ENCODE measurements around the gene AOPEP. TPM values are rescaled to one million over a fixed set of nuclear protein-coding genes. Genes with fewer than 3 reads are reported as not detected.

AOPEP gene
- total and polyA plus RNA-seq, 2 of the 13 experiments (the other 11 are each of a cell fraction or from before 2014, with no cell fraction given): 22.2 to 41.6 TPM

- TF ChIP-seq SRSF9 (IDR thresholded peaks at IDR 0.05; ENCODE audit: borderline replicate concordance, insufficient read depth, low read depth, low read length, poor library complexity, severe bottlenecking) (no peak), SMYD3 (CRISPR knock-in tag; IDR thresholded peaks at IDR 0.05) (peak; percentile 32; the same call in 1 of the 2 replicates), EZH2 (conservative IDR thresholded peaks at IDR 0.05; ENCODE audit: low read depth, low read length) (no peak), JDP2 (CRISPR knock-in tag; IDR thresholded peaks at IDR 0.05; ENCODE audit: borderline replicate concordance) (no peak), TRAFD1 (CRISPR knock-in tag; IDR thresholded peaks at IDR 0.05; ENCODE audit: borderline replicate concordance) (no peak), ZNF577 (CRISPR knock-in tag; IDR thresholded peaks at IDR 0.05; ENCODE audit: borderline replicate concordance, low read depth) (no peak), ZBTB37 (CRISPR knock-in tag; IDR thresholded peaks at IDR 0.05) (peak; percentile 77), ZBED4 (CRISPR knock-in tag; IDR thresholded peaks at IDR 0.05; ENCODE audit: borderline replicate concordance) (no peak), ZNF839 (CRISPR knock-in tag; IDR thresholded peaks at IDR 0.05; ENCODE audit: borderline replicate concordance) (no peak), ZC3H13 (CRISPR knock-in tag; IDR thresholded peaks at IDR 0.05) (peak; percentile 42; the same call in 1 of the 2 replicates), FIP1L1 (IDR thresholded peaks at IDR 0.05; ENCODE audit: borderline replicate concordance, insufficient read depth, low read depth, low read length) (no peak), ZNF747 (CRISPR knock-in tag; IDR thresholded peaks at IDR 0.05; ENCODE audit: borderline replicate concordance) (no peak), ZNF674 (CRISPR knock-in tag; IDR thresholded peaks at IDR 0.05; ENCODE audit: low read depth) (no peak), ZNF382 (CRISPR knock-in tag; IDR thresholded peaks at IDR 0.05; ENCODE audit: borderline replicate concordance) (no peak), NAIF1 (CRISPR knock-in tag; IDR thresholded peaks at IDR 0.05; ENCODE audit: borderline replicate concordance) (no peak)
- TF ChIP-seq, protein P1, sequence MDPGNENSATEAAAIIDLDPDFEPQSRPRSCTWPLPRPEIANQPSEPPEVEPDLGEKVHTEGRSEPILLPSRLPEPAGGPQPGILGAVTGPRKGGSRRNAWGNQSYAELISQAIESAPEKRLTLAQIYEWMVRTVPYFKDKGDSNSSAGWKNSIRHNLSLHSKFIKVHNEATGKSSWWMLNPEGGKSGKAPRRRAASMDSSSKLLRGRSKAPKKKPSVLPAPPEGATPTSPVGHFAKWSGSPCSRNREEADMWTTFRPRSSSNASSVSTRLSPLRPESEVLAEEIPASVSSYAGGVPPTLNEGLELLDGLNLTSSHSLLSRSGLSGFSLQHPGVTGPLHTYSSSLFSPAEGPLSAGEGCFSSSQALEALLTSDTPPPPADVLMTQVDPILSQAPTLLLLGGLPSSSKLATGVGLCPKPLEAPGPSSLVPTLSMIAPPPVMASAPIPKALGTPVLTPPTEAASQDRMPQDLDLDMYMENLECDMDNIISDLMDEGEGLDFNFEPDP (CRISPR knock-in tag; conservative IDR thresholded peaks at IDR 0.05): no peak
- TF ChIP-seq, protein P2, sequence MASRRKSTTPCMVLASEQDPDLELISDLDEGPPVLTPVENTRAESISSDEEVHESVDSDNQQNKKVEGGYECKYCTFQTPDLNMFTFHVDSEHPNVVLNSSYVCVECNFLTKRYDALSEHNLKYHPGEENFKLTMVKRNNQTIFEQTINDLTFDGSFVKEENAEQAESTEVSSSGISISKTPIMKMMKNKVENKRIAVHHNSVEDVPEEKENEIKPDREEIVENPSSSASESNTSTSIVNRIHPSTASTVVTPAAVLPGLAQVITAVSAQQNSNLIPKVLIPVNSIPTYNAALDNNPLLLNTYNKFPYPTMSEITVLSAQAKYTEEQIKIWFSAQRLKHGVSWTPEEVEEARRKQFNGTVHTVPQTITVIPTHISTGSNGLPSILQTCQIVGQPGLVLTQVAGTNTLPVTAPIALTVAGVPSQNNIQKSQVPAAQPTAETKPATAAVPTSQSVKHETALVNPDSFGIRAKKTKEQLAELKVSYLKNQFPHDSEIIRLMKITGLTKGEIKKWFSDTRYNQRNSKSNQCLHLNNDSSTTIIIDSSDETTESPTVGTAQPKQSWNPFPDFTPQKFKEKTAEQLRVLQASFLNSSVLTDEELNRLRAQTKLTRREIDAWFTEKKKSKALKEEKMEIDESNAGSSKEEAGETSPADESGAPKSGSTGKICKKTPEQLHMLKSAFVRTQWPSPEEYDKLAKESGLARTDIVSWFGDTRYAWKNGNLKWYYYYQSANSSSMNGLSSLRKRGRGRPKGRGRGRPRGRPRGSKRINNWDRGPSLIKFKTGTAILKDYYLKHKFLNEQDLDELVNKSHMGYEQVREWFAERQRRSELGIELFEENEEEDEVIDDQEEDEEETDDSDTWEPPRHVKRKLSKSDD (CRISPR knock-in tag; IDR thresholded peaks at IDR 0.05; ENCODE audit: low read depth): no peak
Observed at GRCh38 chr9:95024097-95024671, 297.7 kb downstream of the AOPEP start (continued).
